Measurements from ENCODE around the gene RABGAP1L.

DNA sequence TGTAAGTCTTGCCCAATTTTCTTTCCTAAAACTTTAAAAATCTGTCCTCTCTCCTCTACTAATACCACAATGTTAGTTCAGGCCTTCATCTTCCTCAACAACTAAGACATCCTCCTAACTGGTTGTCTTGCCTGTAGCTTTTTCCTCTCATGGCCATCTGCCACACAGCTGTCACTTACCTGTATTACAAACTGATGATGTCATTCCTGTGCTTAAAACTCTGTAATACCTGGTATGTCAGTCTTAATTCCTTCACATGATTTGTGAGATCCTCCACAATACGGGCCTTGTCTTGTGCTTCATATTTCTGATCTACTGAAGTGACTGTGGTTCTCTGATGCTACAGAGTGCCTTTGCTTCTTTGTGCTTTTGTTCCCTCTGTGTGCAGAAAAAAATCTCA is 854.1 kb downstream of the RABGAP1L start:
- no peak for TF ChIP-seq EZH2phosphoT487 (IDR thresholded peaks at IDR 0.05; ENCODE audit: borderline replicate concordance)
- TF ChIP-seq EZH2 (IDR thresholded peaks at IDR 0.05), result no peak
- TF ChIP-seq CTCF (IDR thresholded peaks at IDR 0.05 in 2 of 3, conservative IDR thresholded peaks at IDR 0.05 in 1 of 3; ENCODE audit: borderline replicate concordance in 1 of 3, insufficient read depth in 1 of 3, low read depth in 2 of 3, low read length in 2 of 3), result no peak
- TF ChIP-seq TCF7L2 (IDR thresholded peaks at IDR 0.05; ENCODE audit: borderline replicate concordance, extremely low read depth, insufficient read depth, insufficient read length), result no peak
- TF ChIP-seq, protein P1, sequence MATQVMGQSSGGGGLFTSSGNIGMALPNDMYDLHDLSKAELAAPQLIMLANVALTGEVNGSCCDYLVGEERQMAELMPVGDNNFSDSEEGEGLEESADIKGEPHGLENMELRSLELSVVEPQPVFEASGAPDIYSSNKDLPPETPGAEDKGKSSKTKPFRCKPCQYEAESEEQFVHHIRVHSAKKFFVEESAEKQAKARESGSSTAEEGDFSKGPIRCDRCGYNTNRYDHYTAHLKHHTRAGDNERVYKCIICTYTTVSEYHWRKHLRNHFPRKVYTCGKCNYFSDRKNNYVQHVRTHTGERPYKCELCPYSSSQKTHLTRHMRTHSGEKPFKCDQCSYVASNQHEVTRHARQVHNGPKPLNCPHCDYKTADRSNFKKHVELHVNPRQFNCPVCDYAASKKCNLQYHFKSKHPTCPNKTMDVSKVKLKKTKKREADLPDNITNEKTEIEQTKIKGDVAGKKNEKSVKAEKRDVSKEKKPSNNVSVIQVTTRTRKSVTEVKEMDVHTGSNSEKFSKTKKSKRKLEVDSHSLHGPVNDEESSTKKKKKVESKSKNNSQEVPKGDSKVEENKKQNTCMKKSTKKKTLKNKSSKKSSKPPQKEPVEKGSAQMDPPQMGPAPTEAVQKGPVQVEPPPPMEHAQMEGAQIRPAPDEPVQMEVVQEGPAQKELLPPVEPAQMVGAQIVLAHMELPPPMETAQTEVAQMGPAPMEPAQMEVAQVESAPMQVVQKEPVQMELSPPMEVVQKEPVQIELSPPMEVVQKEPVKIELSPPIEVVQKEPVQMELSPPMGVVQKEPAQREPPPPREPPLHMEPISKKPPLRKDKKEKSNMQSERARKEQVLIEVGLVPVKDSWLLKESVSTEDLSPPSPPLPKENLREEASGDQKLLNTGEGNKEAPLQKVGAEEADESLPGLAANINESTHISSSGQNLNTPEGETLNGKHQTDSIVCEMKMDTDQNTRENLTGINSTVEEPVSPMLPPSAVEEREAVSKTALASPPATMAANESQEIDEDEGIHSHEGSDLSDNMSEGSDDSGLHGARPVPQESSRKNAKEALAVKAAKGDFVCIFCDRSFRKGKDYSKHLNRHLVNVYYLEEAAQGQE (IDR thresholded peaks at IDR 0.05; ENCODE audit: low read depth), result no peak
- TF ChIP-seq JUND (IDR thresholded peaks at IDR 0.05), result no peak; the same call in 1 of the 2 replicates
- no peak for TF ChIP-seq POLR2A (IDR thresholded peaks at IDR 0.05; ENCODE audit: borderline replicate concordance, extremely low read depth, insufficient read depth, insufficient read length)
- no peak for TF ChIP-seq POLR2AphosphoS5 (IDR thresholded peaks at IDR 0.05; ENCODE audit: low read depth, low read length)
- no peak for TF ChIP-seq SP1 (IDR thresholded peaks at IDR 0.05; ENCODE audit: low read depth)
- TF ChIP-seq, protein P2, sequence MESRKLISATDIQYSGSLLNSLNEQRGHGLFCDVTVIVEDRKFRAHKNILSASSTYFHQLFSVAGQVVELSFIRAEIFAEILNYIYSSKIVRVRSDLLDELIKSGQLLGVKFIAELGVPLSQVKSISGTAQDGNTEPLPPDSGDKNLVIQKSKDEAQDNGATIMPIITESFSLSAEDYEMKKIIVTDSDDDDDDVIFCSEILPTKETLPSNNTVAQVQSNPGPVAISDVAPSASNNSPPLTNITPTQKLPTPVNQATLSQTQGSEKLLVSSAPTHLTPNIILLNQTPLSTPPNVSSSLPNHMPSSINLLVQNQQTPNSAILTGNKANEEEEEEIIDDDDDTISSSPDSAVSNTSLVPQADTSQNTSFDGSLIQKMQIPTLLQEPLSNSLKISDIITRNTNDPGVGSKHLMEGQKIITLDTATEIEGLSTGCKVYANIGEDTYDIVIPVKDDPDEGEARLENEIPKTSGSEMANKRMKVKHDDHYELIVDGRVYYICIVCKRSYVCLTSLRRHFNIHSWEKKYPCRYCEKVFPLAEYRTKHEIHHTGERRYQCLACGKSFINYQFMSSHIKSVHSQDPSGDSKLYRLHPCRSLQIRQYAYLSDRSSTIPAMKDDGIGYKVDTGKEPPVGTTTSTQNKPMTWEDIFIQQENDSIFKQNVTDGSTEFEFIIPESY (IDR thresholded peaks at IDR 0.05; ENCODE audit: extremely low read depth, insufficient replicate concordance, low read length), result no peak

Data from HCT116 (cell line).